ENCODE measurements around the gene HOPX.
"Not testable (repeated sequence)": the region's sequence is repeated elsewhere in the genome, so short reads cannot be mapped to it uniquely, and the experiment has no call there.

HOPX gene

GRCh38 chr4:56619160-56619559 lies 61.9 kb downstream of the HOPX start:
- no peak overlapping the region for H3K4me3 ChIP-seq (ENCODE audit: low read depth, low read length)
- peak; percentile 73 for DNase-seq (ENCODE audit: low read depth)
- TF ChIP-seq CTCF (conservative IDR thresholded peaks at IDR 0.05; ENCODE audit: low read depth, low read length): peak; percentile 46

- TF ChIP-seq CTCF (conservative IDR thresholded peaks at IDR 0.05; ENCODE audit: low read depth, low read length): no peak
- DNase-seq (ENCODE audit: low read depth): no peak
- H3K4me3 ChIP-seq (ENCODE audit: low read depth, low read length): no peak overlapping the region
Observed at GRCh38 chr4:56618734-56619133, 62.4 kb downstream of the HOPX start.

GRCh38 chr4:56613101-56613862 lies 67.8 kb downstream of the HOPX start:
- no peak overlapping the region for H3K4me3 ChIP-seq (ENCODE audit: low read depth, low read length)
- peak; percentile 67 for DNase-seq (ENCODE audit: low read depth)
- no peak for TF ChIP-seq CTCF (conservative IDR thresholded peaks at IDR 0.05; ENCODE audit: low read depth, low read length)

GRCh38 chr4:56612282-56612681 lies 68.8 kb downstream of the HOPX start:
- H3K4me3 ChIP-seq (ENCODE audit: low read depth, low read length): no peak overlapping the region
- no peak for DNase-seq (ENCODE audit: low read depth)
- TF ChIP-seq CTCF (conservative IDR thresholded peaks at IDR 0.05; ENCODE audit: low read depth, low read length): no peak

GRCh38 chr4:56611501-56611900 lies 69.6 kb downstream of the HOPX start:
- H3K4me3 ChIP-seq (ENCODE audit: low read depth, low read length): no peak overlapping the region
- DNase-seq (ENCODE audit: low read depth): peak; percentile 49
- TF ChIP-seq CTCF (conservative IDR thresholded peaks at IDR 0.05; ENCODE audit: low read depth, low read length): no peak

GRCh38 chr4:56610170-56610569 lies 70.9 kb downstream of the HOPX start:
- DNase-seq (ENCODE audit: low read depth): not testable (repeated sequence)

GRCh38 chr4:56607926-56608325 lies 73.2 kb downstream of the HOPX start:
- no peak for TF ChIP-seq CTCF (conservative IDR thresholded peaks at IDR 0.05; ENCODE audit: low read depth, low read length)
- no peak for DNase-seq (ENCODE audit: low read depth)
- H3K4me3 ChIP-seq (ENCODE audit: low read depth, low read length): no peak overlapping the region

More at GRCh38 chr4:56610170-56610569, 70.9 kb downstream of the HOPX start:
- H3K4me3 ChIP-seq (ENCODE audit: low read depth, low read length): not testable (repeated sequence)
